Activated T-helper 1 cell treated with Interleukin-2 at 50 U/mL for 16 hours (primary cell): ENCODE results near the gene ASF1B.
A peak's percentile ranks its signal among the peaks of the same experiment; 100 is the strongest.

Experiments
- DNase-seq: peaks from one replicate; pipeline ENCODE4 v3.0.0-alpha.2; 2020; ENCODE audit warnings: low read depth

Gene ASF1B

DNA sequence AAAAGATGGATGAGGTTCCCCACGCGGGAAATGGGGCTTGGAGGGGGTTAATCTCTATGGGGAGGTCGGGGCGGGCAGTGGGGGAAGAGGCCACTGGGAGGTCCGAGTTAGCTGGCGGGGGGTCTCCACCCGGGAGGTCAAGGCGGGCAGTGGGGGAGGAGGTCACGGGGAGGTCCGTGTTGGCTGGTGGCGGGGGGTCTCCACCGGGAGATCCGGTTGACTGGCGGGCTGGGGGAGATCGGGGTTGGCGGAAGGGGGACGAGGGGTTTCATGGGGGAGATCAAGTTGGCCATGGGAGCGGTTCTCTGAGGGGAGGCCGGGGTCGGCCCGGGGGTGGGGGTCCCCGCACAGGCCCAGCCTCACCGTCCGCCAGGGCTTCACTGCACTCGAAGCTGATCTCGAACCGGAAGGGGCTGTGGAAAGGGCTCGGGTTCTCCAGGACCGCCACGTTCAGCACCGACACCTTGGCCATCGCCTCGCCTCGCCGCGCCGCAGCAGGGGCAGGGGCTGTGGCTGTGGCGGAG, 342 bp downstream of the ASF1B start:
- no peak for DNase-seq

DNA sequence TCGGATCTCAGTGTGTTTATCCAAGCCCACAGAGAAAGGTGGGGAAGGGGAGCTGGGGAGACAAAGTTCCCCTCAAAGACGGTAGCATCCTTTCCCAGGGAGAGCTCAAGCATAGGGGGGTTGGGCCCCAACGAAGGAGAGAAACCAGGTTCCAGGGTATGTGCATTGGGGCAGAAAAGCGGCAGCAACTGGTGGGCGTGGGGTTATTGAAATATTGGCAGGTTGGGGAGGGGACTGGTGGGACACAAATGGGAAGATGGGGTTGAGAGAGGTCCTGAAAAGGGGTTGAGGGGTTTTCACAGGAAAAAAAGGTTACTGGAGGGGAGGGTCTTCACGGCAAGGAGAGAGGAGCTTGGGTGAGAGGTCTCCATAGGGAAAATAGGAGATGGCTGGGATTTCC, 1.0 kb downstream of the ASF1B start:
- no peak for DNase-seq

DNA sequence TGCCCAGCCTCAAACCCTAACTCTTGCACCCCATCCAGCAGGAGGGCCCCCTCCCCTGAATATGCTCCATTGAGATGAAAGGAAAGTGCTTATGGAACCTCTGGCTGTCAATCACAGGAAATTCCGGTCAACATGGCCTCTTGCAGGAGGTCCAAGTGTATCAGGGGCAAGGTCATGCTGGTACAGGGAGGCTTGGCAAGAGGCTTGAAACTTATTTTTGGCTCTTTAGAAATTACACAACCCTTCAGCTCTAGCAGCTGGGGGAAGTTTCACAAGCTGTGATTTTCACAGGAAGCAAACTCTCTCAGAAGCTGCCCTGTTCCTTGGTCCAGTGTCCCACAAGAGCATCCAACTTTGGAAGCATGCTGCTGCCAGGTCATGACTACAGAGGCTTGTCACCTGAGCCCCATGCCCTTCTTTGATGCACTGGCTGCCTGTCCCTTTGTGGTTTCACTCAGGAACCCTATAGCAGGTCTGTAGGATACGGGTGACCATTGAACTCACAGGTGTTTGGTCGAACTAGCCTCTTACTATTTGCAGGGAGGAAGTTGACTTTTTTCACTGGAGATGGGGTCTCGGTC, 8.4 kb downstream of the ASF1B start:
- DNase-seq = no peak

DNA sequence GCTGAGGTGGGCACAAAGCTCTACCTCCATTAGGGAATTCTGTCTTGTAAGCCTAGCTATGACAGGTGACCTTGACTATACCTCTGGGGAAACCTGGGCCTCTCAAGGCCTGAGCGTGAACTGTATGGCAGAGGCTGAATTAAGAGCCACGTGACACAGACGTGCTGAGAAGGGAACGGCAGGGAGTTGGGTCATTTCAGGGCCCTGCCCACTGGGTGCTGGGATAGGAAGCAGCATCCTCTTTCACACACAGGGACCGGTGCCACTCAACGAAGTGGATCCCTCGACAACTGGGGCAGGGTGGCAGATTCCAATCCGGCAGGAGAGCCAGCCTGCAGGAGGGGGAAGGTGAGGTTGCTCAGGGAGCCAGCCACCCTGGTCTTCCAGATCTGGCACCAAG, 9.2 kb downstream of the ASF1B start:
- DNase-seq = no peak

DNA sequence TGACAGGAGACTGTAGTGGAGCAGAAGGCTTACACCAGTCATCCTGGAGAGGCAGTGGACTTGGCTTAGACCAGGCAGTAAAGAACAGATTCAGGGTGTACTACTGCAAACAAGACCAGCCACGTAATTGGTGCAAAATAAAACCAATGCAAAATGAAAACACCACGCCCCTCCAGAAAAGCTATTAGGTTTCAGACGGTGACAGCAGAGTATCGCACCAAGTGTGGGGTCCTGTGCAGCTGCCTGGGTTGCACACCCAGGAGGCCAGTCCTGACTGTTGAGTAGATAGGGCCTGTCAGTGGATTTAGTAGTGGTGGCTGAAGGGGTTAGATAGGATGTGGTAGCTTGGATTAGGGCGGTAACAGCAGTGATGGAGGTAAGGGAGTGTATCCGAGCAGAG, 13.5 kb downstream of the ASF1B start:
- DNase-seq = no peak

DNA sequence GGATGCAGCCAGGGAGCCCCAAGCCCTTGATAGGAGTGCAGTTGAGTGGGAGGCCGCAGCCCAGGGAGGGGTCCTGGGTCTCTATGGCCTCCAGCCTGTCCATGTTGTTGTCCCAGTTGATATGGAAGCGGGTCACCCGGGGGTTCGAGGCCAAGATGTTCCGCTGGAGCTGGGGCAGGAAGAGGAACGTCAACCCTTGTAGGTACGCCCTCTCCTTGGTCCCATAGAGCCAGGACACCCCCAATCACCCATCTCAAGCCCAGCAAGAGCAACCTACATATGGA, 15.9 kb downstream of the ASF1B start:
- DNase-seq = no peak

DNA sequence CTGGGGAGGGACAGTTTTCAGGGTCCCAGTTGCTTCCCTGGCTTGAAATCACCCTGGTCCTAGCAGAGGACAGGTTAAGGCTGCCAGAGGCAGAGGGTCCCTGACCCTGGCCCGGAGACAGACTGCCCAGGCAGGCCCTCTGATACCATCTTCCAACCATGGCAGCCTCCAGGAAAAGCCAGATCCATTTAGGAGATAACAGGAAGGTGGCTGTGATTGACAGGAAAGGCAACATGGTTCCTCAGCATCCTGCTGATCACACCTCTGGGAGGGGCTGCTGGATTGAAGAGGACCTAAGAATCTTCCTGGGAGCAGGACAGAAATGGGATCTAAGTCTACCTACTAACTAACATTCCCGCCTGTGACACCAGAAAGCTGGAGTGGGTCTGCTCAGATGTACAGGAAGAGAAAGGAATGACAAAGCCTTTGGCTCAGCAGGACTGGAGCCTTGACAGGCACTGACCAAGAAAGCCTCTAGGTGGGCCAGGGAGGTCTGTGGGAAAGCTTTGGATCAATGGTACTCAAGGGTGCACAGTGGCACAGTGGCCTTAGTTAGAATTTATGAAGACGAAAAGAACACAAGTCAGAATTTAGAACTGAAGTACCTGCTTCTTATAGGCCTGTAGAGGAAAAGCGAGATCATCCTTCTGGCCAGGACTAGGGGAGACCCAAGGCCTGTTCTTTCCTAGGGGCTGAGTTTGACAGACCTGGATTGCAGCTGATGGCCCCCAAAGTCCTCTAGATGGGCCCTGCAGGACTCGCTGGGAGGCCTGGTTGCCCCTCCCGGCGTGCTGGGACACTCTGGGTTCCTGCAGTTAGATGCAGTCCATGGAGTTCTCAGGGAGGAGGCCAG, 16.5 kb downstream of the ASF1B start:
- no peak for DNase-seq

DNA sequence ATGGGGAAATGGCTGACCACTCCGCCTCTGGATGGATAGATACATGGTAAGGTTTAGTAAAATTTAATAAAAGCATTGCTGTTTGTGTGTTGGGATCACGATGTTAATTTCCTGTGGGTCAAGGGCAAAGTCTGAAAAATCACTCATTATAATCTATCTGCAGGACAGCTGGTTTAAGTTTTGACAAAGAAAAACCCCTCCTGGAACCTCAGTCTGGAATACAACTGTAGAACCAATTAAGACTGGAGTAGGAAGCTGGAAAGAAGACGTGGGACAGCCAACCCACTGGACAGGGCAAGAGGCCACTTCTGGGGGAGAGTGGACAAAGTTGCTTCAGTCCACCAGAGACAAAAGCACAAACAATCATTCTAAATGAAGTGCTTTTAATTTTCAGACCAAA, 17.2 kb downstream of the ASF1B start:
- DNase-seq = no peak

DNA sequence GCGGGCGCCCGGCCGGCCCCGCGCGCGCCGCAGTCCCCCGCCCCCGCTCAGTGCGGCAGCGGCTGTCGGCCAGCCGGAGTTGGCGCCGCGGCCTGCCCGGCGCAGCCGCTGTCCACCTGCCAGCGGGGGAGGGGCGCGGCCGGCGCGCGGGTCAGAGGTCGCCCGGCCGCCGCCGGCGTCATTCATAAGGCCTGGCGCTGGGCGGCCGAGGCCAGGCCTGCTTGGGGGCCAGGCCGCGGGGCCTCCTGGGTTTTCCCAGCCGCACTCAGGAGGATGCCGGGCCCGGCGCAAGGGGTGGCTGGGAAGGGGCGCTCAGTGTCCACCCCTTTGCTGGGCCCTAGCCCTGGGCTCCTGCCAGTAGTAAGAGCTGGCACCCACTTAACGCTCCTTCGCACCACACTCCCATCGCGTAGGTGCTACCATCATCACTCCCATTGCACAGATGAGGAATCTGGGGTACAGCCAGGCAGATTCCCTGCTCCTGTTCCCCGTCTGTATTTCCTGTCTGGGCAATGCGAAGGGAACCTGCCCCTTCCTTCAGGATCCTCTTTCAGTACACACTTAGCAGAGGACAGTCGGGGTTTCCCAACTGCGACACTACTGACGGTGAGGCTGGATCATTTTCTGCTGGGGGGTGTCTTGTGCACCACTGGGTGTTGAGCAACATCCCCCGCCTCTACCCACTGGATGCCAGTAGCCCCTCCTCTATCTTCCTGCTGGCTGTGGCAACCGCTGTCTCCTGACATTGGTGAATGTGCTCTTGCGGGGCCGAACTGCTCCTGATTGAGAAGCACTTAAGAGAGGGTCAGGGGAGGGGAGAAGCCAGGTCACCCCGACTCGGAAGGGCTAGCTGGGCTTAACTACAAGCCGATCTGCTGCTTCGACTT, 18.0 kb downstream of the ASF1B start:
- DNase-seq = peak; percentile 17

DNA sequence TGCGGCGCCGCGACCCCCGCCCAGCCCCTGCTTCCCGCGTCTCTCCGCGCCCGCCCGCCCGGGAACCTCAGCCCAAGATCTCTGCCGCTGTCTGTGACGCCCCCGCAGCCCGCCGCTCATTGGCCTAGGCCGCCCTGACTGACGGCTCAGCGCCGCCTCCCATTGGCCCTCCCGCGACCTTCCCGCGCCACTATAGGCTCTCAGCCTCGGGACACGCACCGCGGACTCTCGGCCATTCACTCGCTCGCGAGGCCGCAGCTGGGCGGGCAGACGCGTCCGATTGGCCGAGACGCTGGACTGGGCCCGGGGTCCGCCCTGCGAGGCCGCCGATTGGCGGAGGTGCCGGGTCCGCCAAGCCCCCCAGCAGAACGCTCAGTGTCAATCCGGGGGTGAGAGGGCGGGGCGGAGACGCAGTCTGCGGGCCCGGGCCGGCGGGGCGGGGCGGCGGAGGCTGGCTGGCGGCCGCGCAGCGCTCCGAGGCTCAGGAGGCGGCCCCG, 18.7 kb downstream of the ASF1B start, which contains the start of gene PRKACA:
Gene PRKACA, minus strand, starts transcription at position 95 of the 497 bp plus-strand sequence. CDS start 215 bp downstream, outside the sequence.
- peak; percentile 99 for DNase-seq

DNA sequence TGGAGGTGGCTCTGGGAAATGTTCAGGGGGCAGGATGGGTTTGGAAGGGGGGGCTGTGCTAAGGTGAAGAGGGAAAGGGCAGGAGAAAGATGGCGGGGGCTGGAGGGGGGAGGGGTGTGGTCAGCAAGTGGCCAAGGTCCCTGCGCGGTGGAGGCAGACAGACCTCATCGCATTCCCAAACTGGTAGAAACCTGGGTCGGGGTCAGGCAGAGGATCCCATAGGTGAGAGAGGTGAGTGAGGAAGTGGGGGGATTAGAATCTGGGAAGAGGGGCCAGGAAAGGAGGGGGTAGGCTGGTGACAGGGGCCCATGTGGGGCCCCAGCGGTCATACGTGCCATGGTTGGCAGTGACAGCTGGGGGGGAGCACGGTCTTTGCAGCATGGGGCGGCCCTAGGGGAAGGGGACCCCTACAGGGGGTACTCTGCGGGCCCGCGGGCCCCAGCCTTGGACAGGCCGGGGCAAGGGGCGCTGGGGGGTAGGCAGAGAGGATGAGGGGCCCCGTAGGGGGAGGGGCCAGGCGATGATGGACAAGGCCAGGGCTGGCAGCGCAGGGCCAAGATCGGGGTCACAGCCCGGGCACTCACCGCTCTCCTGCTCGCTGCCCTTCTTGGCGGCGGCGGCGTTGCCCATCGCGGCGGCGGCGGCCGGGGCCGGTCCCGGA, 19.3 kb downstream of the ASF1B start:
- peak; percentile 9 for DNase-seq

DNA sequence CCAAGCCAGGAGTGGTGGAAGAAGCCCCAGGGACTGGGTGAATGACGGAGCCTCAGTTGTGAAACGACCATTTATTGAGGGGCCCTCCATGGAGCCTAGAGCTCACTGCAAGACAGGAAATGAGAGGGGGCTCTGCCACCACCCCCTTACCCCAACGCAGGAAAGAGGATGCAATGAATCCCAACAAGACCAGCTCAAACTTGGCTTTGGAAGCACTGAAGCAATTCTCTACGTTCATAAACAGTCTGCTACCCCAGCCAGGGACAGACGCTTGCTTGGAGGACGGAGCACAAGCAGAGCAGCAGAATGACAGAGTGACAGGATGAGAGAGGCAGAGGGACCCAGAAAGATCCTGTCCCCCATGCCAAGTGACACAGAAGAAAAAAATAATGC, 19.9 kb downstream of the ASF1B start:
- no peak for DNase-seq

DNA sequence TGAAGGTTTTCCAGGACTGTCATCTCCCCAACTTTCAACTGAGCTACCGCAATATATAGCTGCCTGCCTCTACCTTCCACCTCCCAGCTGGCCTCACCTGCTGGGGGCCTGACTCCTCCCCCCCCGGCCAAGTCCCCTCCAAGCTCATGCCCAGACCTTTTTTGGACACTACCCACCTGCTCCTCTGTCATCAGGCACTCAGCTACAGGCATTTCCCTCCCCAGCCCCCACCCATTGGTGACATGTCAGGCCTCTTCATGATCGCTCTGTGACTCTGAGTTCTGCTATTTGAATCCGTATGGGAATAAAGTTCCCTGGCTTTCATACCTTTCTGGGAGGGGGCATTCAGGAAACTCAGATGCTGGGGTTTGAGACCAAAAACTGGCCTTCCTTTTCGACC, 20.6 kb downstream of the ASF1B start:
- no peak for DNase-seq

DNA sequence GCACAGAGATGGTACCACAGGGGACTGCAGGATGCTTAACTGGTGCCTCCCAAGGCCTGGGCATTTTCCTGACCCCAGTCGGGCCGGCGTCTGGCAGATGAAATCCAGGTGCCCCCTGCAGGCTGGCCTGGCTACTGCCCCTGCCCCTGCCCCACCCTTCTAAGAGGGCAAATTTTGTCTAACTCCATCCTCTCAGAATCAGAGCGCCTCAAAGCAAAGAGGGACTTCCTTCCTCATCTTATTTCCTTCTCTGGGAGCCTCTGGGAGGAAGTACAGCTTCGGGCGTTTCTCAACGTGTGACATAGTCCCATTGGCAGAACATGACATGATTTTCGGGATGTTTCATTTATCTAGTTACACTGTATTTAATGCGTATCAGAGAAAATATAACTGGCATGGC, 21.5 kb downstream of the ASF1B start:
- DNase-seq = peak; percentile 10

DNA sequence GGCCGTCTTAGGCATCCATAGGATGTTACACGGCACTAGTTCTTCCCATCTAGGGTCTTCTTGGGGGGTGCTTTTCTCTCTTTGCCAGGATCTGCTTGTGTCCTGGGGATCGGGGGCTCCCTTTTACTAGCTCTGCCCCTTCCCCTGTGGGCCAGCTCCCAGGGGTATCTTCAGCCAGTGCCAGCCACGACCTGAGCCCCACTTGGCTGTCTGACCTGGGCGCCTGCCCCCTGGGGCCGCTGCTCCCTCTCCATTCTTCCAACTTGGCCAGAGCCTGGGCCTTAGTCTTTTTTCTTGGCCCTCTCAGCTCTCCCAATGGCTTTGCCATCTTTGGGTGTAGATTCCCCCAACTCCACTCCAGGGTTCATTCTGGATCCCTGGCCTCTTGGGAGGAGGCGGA, 21.9 kb downstream of the ASF1B start:
- DNase-seq = no peak

DNA sequence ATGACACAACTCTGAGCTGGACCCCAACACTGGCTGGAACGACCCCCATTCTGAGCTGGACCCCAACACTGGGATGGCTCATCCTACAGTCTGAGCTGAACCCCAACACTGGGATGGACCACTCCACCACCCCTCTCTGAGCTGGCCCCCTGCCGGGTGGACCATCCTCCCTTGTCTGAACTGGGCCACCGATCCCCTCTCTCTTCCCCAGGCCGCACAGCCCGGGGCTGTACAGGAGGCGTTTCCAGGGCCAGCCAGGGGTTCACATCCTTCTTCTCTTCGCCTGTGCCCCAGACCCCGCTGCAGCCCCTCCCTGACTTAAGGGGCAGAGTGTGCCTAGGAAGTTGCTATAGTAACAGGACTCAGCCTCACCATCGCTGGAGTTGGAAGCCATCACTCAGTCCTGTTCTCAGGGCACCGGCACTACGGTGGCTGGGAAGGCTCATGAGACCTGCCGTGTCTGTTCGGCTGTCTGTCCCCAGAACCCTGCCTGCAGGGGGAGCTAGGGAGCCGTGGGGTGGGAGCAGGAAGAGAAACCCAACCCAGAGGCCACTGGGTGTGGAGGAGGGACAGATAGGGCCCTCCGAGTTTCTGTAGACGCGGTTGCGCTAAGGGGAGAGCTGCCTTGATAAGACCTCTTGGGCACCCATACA, 22.5 kb downstream of the ASF1B start:
- no peak for DNase-seq

DNA sequence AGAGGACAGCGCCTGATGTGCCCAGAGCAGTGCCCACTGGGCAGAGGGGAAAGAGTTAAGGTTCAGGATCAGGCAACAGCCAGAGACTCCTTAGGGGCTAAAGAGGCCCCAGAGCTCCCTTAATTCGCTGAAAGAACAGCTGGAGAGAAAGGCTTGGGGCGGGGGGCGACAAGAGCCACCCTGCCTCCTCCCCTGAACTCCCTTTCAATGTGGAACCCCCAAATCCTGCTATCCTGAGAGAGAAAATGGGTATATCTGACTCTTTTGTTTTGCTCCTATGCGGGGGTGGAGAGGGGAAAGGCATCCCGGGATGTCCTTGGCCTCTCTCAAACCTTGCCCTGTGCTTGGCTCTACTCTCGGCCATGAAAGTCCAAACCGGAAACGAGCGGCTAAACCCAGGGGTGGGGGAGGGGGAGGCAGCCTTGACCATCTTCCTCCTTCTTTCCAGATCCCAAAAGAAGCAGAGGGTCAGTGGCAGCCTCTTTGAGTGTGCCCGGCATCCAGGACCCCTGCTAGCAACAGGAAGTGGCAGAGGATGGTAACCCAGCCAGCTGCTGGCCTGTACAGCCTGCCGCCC, 23.5 kb downstream of the ASF1B start:
- no peak for DNase-seq

DNA sequence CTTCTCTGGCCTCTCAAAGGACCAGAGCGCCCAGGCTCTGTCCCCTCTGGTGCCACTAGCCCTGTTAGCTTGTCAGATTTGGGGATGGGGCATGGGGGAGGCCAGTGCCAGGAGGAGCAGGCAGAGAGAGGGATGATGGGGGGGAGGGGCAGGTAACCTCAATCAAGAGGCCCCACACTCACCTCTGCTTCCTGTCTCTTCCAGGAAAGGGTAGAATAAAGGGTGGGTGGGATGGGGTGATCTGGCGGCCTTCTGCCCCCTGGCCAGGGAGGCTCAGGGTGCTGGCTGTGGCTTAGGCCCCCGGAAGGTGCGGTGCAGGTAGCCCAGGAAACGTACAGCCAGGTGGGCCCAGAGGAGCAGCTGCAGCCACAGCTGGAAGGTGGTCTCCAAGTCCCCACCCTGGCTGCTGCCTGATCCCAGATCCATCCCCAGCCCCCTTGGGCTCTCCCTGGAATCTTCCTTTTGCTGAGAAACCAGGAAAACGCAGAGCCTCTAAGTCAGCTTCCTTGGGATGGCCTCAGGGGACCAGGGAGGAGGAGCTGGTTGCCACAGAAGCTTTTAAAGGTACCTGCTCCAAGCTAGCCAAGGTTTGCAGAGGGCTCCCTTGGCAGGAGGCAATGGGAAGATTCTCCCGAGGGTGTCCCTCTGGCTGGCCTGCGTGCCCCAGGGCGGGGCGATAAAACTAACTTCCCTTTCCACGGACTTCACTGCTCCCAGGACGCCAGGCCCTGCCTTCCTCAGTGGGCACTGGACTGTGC, 24.2 kb downstream of the ASF1B start:
- DNase-seq = no peak

DNA sequence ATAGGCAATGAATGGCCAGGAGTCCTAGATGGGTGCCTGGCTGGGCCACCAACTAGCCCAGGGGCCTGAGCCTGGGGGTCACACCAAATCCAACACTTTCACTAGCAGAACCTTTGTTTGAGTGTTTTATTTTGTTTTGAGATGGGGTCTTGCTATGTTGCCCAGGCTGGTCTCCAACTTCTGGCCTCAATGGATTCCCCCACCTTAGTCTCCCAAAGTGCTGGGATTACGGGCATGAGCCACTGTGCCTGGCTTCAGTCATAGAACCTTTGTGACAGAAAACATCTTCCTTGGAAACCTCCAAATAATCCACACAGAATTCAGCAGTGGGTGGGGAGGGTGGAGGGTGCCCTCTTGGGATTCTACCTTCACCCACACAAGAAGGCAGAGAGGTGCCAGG, 24.9 kb downstream of the ASF1B start:
- DNase-seq = no peak

DNA sequence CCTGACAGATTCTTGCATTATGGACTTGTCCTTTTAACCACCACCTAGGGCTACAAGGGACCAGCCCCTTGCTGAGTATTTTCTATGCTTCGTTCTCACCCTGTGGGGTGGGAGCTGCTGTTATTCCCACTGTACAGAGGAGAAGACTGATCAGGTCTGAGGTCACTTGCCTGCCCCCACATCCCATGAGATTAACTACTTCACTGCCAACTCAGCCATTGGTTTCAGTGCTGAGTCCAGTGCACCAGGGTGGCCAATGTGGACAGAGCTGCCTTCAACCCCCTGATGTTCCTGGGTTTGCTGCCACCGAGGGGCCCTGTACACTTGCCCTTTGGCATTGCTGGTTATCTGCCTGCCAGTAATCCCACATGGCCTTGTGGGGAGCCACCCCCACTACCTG, 25.7 kb downstream of the ASF1B start:
- DNase-seq = no peak
